CD1c-positive myeloid dendritic cell (primary cell): ENCODE measurements around the gene SMC1B.

Source experiments
- DNase-seq: peaks from one replicate; pipeline ENCODE4 v3.0.0-alpha.2; 2016; ENCODE audit errors: extremely low spot score

SMC1B gene

DNA sequence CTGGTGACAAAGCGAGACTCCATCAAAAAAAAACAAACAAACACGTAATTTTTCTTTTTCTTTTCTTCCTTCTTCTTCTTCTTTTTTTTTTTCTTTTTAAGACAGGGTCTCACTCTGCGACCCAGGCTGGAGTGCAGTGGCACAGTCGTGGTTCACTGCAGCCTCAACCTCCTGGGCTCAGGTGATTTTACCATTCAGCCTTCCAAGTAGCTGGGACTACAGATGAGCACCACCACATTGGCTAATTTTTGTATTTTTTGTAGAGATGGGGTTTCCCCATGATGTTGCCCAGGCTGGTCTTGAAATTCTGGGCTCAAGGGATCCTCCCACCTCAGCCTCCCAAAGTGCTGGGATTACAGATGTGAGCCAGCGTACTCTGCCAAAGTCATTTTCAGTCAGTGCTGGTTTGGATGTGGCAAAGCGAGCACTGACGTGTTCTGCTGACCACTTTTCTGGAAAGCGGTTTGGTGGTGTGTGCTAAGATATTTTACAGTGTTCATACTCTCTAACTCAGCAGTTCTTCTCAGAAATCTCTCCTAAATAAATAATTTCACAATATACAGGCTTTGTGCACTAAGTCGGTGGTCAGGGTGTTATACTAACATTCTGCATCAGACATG, 92.9 kb downstream of the SMC1B start:
- no peak for DNase-seq

DNA sequence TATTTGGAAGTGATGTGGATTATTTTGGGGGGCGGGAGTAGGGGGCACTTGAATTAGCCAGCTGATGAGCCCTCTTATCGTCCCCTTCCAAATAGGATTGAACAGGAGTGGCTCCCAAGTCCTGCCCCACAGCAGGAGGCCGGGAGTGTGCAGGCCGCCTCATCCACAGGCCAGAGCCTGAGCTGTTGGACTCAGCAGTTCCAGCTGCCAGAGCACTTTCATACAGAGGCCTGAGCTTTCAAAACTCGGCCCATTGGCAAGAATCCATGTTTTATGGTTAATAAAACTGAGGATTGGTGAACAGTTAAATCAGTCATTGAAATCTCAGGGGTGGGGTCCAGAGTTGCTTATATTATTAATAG, 94.1 kb downstream of the SMC1B start:
- no peak for DNase-seq

DNA sequence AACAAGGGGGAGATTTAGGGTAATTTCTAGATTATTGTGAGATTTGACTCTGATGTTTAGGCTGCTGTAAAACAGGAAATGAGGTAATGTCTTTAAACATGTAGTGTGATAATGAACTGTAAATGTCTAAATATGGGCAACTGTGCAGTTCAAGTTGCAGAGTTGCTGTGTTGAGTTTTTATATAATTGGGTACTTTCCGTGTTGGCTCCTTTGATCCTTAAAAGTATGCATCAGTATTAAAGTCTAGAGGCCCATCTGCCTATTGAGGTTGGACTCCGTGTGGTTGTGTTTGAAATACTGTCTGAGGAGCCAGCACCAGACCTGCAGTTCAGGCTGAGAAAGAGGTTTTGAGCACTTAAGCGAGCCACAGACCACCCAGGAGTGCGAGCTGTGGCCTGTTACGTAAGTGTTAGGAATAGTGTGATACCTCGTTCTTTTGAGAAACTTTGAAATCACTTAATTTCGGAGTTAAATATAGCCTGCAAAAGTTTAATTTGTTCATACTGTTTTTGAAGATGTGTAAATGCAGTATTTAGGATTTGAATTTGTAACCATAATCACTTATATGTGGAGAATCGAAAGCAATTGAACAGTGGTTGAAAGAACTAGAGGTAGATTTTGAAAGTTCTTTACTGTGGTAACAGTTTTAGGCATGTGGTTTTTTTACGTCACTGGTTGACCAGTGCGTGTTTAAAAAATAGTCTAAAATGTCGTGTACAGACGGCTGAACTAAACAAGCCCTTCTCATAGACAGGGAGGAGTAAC, 94.7 kb downstream of the SMC1B start:
- peak; percentile 76 for DNase-seq

- DNase-seq: peak; percentile 94
These were observed 95.2 kb downstream of the SMC1B start for GRCh38 chr22:45318168-45318557.

GRCh38 chr22:45317551-45318167, 95.7 kb downstream of the SMC1B start:
- no peak for DNase-seq

DNA sequence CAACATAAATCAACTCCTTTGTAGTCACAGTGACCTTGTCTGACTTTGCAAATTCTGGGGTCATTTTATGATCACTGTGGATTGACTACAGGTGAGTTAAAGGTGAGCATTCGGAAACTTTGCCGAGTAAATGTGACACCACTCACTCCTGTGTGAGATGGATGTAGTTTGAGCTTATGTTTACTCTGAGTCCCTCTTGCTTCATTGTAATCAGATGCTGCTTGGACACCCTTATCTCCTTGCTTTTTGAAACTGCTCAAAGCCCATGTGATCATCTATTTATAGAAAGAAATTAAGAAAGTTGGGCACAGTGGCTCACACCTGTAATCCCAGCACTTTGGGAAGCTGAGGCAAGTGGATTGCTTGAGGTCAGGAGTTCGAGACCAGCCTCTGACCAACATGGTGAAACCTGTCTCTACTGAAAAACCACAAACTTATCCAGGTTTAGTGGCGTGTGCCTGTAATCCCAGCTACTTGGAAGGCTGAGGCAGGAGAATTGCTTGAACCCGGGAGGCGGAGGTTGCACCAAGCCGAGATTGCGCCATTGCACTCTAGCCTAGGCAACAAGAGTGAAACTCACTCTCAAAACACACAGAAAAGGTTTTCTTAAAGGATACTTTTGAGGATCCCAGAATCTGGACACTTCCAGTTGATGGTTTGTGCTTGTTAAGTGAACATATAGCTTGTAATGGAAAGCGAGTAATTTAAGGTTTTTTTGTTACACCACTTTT, 96.4 kb downstream of the SMC1B start:
- DNase-seq: no peak

- no peak for DNase-seq
These were observed 98.6 kb downstream of the SMC1B start for GRCh38 chr22:45314786-45315185.

- DNase-seq: peak; percentile 53
These were observed 99.2 kb downstream of the SMC1B start for GRCh38 chr22:45314054-45314721.

DNA sequence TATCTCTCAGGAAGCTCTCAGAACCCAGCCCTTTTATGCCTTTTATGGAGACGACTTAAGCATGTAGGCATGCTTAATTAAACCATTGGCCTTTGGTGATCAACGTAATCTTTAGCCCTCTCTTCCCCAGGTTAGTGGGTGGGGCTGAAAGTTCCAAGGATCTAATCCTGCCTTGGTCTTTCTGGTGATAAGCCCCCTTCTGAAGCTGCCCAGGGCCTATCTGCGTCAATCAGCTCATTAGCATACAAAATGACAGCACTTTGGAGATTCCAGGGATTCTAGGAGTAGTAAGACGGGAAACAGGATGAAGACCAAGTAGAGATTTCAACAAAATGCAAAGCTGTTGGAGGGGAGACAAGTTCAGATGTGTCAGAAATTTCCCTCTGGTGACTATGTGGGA, 100.5 kb downstream of the SMC1B start:
- DNase-seq: no peak

- DNase-seq: no peak
These were observed 101.0 kb downstream of the SMC1B start for GRCh38 chr22:45312415-45312814.

- no peak for DNase-seq
These were observed 102.3 kb downstream of the SMC1B start for GRCh38 chr22:45310977-45311531.

- DNase-seq: no peak
These were observed 102.9 kb downstream of the SMC1B start for GRCh38 chr22:45310331-45310976.

DNA sequence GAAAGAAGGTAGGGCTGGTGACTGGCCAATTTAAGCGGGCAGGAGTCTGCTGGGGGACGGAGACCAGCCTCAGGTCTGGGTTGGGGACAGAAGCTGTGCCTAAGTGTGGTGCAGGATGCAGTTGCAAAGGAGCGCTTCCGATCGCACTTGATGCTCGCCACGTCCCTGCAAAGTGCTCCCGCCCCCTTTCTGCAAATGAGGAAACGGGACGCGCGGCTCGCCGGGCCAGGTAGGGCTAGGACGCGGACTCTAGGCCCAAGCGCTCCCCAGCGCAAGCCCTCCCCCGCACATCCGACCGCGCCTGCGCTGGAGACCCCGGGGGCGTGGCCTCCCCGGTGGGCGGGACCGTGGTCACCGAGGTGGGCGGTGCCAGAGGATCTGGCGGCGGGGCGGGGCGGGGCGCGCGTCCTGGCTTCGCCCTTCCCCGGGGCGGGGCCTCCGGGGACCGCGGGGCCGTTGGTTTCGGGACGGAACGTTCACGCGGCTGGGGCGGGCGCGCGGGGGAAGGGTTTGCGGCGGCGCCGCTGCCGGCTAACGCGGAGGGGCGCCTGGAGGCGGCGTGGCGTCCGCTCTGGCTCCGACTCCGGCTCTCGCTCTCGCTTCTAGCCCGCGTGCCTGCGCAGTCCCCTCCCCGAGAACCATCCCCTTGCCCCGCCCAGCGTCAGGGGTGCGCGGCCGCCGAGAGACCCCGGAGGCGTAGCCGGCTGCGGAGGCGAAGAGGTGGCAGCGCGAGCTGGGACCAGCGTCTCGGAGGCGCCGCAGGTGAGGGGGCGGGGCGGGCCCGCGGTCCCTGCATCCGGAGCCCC, 103.8 kb downstream of the SMC1B start, which contains the start of gene FAM118A:
TSS of gene FAM118A (plus strand) at position 513 of the 806 bp plus-strand sequence. CDS start 12,446 bp downstream, outside the sequence.
- DNase-seq: peak; percentile 96

DNA sequence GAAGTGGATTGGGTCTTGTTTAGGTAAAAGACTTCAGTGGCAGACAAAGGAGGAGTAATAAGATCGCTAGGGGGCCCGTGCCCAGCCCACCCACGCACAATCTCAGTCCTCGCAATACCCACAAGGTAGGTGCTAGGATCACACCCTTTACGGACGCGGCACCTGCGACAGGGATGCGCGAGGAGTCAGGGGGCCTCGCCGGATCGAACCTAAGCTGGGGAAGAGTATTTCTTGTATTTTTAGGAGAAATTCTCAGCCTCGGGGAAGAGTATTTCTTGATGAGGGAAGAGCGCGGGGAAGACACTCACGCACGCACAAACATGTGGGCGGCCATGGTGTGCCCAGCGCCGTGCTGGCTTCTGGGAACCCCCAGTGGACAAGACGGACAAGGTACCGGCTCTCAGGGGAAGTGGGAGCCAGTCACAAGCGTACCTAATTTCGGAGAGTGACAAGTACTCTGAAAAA, 104.4 kb downstream of the SMC1B start:
- peak; percentile 58 for DNase-seq

DNA sequence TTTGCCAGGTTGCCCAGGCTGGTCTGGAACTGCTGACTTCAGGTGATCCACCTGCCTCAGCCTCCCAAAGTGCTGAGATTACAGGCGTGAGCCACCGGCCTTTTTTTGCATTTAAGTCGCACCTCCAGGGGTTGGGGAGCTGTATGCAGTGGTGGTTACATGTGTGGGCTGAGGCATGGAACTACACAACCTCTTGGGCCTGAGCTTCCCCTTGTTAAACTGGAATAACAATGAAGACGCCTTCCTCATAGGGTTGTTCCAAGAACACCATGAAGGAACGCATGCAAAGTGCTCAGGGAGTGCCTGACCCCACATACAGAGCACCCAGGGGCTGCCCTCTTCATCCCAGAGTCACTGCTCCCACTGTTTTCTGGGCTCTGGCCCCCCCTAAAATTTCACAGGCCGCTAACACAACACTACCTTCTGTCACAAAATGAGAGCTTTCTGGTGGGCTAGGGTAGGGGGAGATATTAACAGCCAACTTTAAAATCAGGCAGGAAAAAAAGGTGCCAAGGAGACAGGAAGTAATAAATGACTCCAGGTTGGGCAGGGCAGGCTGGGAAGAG, 104.9 kb downstream of the SMC1B start:
- peak; percentile 68 for DNase-seq

GRCh38 chr22:45306139-45306538, 107.3 kb downstream of the SMC1B start:
- no peak for DNase-seq

DNA sequence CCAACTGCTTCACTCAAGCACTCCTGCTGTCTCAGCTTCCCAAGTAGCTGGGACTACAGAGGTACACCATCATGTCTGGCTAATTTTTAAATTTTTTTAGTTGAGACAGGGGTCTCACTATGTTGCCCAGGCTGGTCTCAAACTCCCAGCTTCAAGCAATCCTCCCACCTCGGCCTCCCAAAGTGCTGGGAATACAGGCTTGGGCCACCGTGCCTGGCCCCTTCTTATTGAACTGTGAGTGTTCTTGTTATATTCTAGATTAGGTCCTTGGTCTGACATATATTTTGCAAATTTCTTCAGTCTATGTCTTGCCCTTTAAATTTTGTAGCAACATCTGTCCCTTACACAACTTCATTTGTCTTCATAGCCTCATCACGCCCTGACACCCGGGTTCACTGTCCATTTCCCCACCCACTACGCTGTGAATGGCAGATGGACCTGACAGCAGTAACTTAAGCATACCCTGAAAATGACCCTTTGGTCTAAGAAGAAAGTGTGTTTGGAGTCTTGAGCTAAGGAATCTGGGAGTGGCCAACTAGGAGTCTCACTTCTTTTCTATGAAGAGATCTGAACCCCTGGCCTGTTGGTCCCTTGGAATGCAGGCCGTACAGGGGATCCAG, 107.8 kb downstream of the SMC1B start:
- no peak for DNase-seq

DNA sequence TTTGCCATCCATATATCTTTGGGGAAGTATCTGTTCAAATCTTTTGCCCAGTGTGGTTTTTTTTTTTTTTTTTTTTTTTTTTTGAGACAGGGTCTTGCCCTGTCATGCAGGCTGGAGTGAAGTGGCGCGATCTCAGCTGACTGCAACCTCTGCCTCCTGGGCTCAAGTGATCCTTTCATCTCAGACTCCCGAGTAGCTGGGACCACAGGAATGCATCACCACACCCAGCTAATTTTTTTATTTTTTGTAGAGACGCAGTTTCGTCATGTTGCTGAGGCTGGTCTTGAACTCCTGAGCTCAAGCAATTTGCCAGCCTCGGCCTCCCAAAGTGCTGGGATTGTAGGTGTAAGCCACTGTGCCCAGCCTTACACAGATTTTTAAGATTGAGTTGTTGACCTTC, 108.4 kb downstream of the SMC1B start:
- DNase-seq: no peak

- no peak for DNase-seq
These were observed 110.2 kb downstream of the SMC1B start for GRCh38 chr22:45303181-45303580.
